SH-SY5Y (cell line): ENCODE results near the gene KICS2.

Experiments
- GATA2 ChIP-seq: IDR thresholded peaks from 2 replicates; pipeline ENCODE4 v1.6.1; 2011; ENCODE audit warnings: mild to moderate bottlenecking, low read depth, low read length
- GATA3 ChIP-seq: IDR thresholded peaks from 2 replicates; pipeline ENCODE4 v1.6.1; 2011; ENCODE audit warnings: low read depth, mild to moderate bottlenecking, low read length, moderate library complexity

DNA sequence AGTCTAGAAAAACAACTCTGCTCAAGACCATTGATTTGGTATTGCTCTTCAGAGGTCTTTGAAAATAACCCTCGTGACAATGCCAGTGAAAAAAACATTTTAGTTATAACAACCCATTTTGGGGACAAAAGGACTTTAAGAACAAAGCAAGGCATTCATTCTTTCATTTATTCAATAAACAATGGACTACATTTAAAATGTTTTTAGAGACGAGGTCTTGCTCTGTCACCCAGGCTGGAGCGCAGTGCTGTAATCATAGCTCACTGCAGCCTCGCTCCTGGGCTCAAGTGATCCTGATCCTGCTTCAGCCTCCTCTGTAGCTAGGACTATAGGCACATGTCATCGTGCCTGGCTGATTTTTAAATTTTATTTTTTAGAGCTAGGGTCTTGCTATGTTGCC is 7.7 kb upstream of the KICS2 start:
- no peak for TF ChIP-seq GATA2
- no peak for TF ChIP-seq GATA3
